ENCODE results near the gene AFF3. TPM values are rescaled to one million over a fixed set of nuclear protein-coding genes. Genes with fewer than 3 reads are reported as not detected.

Gene AFF3
- total RNA-seq, 1 experiment from 2014 or later = not detected

DNA sequence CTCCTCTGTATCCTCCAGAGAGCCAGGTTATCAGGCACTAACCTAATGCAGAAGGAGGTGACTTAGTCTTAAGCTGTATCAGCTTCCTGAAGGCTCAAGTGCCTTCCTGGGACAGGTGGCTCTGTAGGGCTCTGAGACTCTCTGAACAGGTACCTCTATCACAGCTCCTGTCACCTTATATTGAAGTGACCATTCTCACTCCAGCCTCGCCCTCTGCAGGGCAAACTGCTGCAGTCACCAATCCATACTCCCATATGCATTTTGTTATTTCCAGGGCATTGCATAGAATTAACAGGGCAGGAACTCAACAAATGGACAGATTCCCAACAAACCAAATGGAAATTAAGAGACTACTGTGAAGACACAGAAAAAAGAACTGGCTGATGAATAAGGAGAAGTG is 449.6 kb downstream of the AFF3 start:
- CTCF ChIA-PET = interaction anchor here (1.5 kb wide), 1 partner anchor 134 kb away, joined by 5 read pairs; no protein-coding TSS in a partner anchor

DNA sequence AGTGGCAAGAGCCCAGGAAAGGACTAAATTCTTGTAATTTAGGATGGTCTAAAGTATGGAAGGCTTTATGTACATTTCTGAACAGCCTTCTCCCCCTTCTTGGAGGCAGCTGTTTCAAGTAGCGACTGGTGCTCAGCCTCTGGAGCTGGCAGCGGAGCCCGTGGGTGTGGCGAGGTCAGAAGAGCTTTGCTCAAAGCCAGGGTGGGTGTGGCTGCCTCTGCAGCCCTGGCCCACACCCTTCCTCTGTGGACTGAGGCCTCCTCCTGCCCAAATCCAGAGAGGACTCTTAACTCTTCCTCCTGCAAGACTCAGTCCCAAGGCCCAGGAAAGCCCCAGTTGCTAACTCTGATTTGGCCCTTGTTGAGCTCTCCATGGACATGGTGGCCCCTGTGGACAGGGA is 450.5 kb downstream of the AFF3 start:
- CTCF ChIA-PET = interaction anchor here (0.9 to 1.5 kb wide), 2 partner anchors 14 to 133 kb away, joined by 3 to 5 read pairs; no protein-coding TSS in a partner anchor

More for the DNA sequence above, 449.6 kb downstream of the AFF3 start:
- Mint-ChIP-seq H3K4me1 (ENCODE audit: low read depth, unreplicated experiment) (no peaks in the 10 kb centered on the region), H3K4me3 (ENCODE audit: low read depth, unreplicated experiment) (no peak overlapping the region), H3K27ac (ENCODE audit: unreplicated experiment) (no peak overlapping the region), H3K36me3 (ENCODE audit: insufficient read depth, unreplicated experiment) (no peaks in the 10 kb centered on the region), H3K27me3 (ENCODE audit: unreplicated experiment) (peaks cover 37% of the 10 kb centered on the region), H3K9me3 (ENCODE audit: low read depth, unreplicated experiment) (no peaks in the 10 kb centered on the region)
- intact Hi-C loops (cut with micrococcal nuclease; ENCODE audit: unreplicated experiment) = loop anchor here (10.0 kb wide), 1 partner anchor 138 kb away; no protein-coding TSS in a partner anchor
- no TSS peak for BruUV-seq (replicated peaks)
- no peak for DNase-seq
- TF ChIP-seq, protein P1, sequence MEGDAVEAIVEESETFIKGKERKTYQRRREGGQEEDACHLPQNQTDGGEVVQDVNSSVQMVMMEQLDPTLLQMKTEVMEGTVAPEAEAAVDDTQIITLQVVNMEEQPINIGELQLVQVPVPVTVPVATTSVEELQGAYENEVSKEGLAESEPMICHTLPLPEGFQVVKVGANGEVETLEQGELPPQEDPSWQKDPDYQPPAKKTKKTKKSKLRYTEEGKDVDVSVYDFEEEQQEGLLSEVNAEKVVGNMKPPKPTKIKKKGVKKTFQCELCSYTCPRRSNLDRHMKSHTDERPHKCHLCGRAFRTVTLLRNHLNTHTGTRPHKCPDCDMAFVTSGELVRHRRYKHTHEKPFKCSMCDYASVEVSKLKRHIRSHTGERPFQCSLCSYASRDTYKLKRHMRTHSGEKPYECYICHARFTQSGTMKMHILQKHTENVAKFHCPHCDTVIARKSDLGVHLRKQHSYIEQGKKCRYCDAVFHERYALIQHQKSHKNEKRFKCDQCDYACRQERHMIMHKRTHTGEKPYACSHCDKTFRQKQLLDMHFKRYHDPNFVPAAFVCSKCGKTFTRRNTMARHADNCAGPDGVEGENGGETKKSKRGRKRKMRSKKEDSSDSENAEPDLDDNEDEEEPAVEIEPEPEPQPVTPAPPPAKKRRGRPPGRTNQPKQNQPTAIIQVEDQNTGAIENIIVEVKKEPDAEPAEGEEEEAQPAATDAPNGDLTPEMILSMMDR (IDR thresholded peaks at IDR 0.05; ENCODE audit: unreplicated experiment) = no peak

DNA sequence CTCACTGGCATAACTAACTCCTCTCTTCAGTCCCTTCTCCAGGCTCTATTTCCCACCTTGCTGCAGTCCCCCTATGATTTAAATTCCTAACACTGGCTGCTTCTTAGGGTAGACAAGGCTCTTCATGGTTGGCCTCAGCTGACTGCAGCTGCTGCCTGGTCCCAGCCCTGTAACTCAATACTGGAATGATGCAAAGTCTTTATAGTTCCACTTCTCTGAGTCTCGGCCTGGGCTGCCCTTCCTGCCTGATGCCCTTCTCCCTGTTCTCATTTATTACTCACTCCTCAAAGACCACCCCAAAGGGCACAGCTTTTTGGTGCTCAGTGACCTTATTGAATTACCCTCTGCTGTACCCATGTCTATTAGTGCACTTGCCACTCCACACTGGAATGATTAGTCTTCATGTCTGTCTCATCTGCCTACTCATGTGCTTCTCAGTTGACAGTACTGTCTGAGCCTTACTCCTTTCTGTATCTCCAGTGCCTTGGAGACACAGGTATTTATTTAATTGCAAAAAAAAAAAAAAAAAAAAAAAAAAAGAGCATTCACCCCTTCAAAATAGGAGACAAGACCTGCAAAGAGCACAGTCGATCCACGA is 453.1 kb downstream of the AFF3 start:
- Mint-ChIP-seq H3K27ac (ENCODE audit: unreplicated experiment) (no peak overlapping the region), H3K27me3 (ENCODE audit: unreplicated experiment) (peaks cover 36% of the 10 kb centered on the region), H3K4me3 (ENCODE audit: low read depth, unreplicated experiment) (no peak overlapping the region), H3K36me3 (ENCODE audit: insufficient read depth, unreplicated experiment) (no peaks in the 10 kb centered on the region), H3K9me3 (ENCODE audit: low read depth, unreplicated experiment) (no peaks in the 10 kb centered on the region), H3K4me1 (ENCODE audit: low read depth, unreplicated experiment) (no peaks in the 10 kb centered on the region)
- intact Hi-C loops (cut with micrococcal nuclease; ENCODE audit: unreplicated experiment) = no loop called here
- TF ChIP-seq, protein P1 (IDR thresholded peaks at IDR 0.05; ENCODE audit: unreplicated experiment) = no peak
- no TSS peak for BruUV-seq (replicated peaks)
- CTCF ChIA-PET = interaction anchor here (0.7 kb wide), 1 partner anchor 96 kb away, joined by 3 read pairs; no protein-coding TSS in a partner anchor
- DNase-seq = no peak

More for the DNA sequence above, 450.5 kb downstream of the AFF3 start:
- no peaks in the 10 kb centered on the region for H3K4me1 Mint-ChIP-seq (ENCODE audit: low read depth, unreplicated experiment)
- DNase-seq = no peak
- no peak overlapping the region for H3K27ac Mint-ChIP-seq (ENCODE audit: unreplicated experiment)
- no peaks in the 10 kb centered on the region for H3K36me3 Mint-ChIP-seq (ENCODE audit: insufficient read depth, unreplicated experiment)
- H3K9me3 Mint-ChIP-seq (ENCODE audit: low read depth, unreplicated experiment) = no peaks in the 10 kb centered on the region
- TF ChIP-seq, protein P1 (IDR thresholded peaks at IDR 0.05; ENCODE audit: unreplicated experiment) = no peak
- no TSS peak for BruUV-seq (replicated peaks)
- intact Hi-C loops (cut with micrococcal nuclease; ENCODE audit: unreplicated experiment) = loop anchor here (10.0 kb wide), 1 partner anchor 137 kb away; no protein-coding TSS in a partner anchor
- no peak overlapping the region for H3K4me3 Mint-ChIP-seq (ENCODE audit: low read depth, unreplicated experiment)
- peaks cover 37% of the 10 kb centered on the region for H3K27me3 Mint-ChIP-seq (ENCODE audit: unreplicated experiment)

DNA sequence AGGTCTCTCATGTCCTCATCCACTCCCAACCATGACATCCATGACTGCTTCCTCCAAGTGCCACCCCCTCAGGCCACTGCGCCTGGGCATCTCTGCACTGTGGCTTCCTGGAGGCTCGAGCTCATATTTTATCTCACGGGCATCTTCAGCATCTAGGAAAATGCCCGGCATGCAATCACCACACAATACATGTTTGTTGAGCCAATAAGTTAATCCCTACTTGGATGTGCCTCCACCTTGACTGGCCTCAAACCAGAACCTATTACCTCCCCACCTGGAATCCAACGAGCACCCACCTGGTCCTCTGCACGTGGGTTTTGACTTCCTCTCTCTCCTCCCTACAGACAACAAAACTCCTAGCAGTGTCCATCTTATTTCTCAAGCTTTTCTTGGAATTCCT is 453.7 kb downstream of the AFF3 start:
- H3K4me1 Mint-ChIP-seq (ENCODE audit: low read depth, unreplicated experiment) = no peaks in the 10 kb centered on the region
- H3K36me3 Mint-ChIP-seq (ENCODE audit: insufficient read depth, unreplicated experiment) = no peaks in the 10 kb centered on the region
- H3K27me3 Mint-ChIP-seq (ENCODE audit: unreplicated experiment) = peaks cover 36% of the 10 kb centered on the region
- no peak for DNase-seq
- no peaks in the 10 kb centered on the region for H3K9me3 Mint-ChIP-seq (ENCODE audit: low read depth, unreplicated experiment)
- H3K4me3 Mint-ChIP-seq (ENCODE audit: low read depth, unreplicated experiment) = no peak overlapping the region
- H3K27ac Mint-ChIP-seq (ENCODE audit: unreplicated experiment) = no peak overlapping the region
- CTCF ChIA-PET = no interaction called here
- intact Hi-C loops (cut with micrococcal nuclease; ENCODE audit: unreplicated experiment) = no loop called here
- TF ChIP-seq, protein P1 (IDR thresholded peaks at IDR 0.05; ENCODE audit: unreplicated experiment) = no peak
- no TSS peak for BruUV-seq (replicated peaks)

All from Calu3 (cell line).